ENCODE data around the gene NEIL3. TPM values are rescaled to one million over a fixed set of nuclear protein-coding genes. Genes with fewer than 3 reads are reported as not detected.

Gene NEIL3
- total and polyA plus RNA-seq, 11 donors: 0.04 to 1.7 (median 0.19) TPM; not detected in 6

GRCh38 chr4:177404342-177404741, 94.7 kb downstream of the NEIL3 start:
- H3K36me3 ChIP-seq: no peaks in the 10 kb centered on the region
- no peaks in the 10 kb centered on the region for H3K27me3 ChIP-seq
- no peaks in the 10 kb centered on the region for H3K4me1 ChIP-seq
- 68 to 81% (median 77%) methylated on average over 3 of the region's 3 CpGs for WGBS, 4 donors
- DNase-seq: no peak
- H3K27ac ChIP-seq: no peak overlapping the region
- intact Hi-C loops (cut with DNase I): no loop called here
- H3K4me3 ChIP-seq: no peak overlapping the region
- ATAC-seq: no peak
- H3K9me3 ChIP-seq: peaks cover 0 to 3% (median 0%) of the 10 kb centered on the region in 12 donors
- no peak for TF ChIP-seq CTCF (IDR thresholded peaks at IDR 0.05)
- TF ChIP-seq POLR2A (IDR thresholded peaks at IDR 0.05): no peak

- intact Hi-C loops (cut with DNase I): no loop called here
- no peak for TF ChIP-seq POLR2A (IDR thresholded peaks at IDR 0.05)
- no peak for TF ChIP-seq CTCF (IDR thresholded peaks at IDR 0.05)
- Histone ChIP-seq H3K27me3 (no peaks in the 10 kb centered on the region), H3K27ac (no peak overlapping the region), H3K4me3 (no peak overlapping the region), H3K9me3 (peaks cover 0 to 1% (median 0%) of the 10 kb centered on the region in 12 donors), H3K4me1 (no peaks in the 10 kb centered on the region), H3K36me3 (no peaks in the 10 kb centered on the region)
- no peak for ATAC-seq
- WGBS, 4 donors: 79 to 87% (median 82%) methylated on average over 4 of the region's 4 CpGs
- DNase-seq: no peak
These were observed 95.3 kb downstream of the NEIL3 start for GRCh38 chr4:177404986-177405385.

- TF ChIP-seq POLR2A (IDR thresholded peaks at IDR 0.05) (no peak), CTCF (IDR thresholded peaks at IDR 0.05) (no peak)
- H3K36me3 ChIP-seq: no peaks in the 10 kb centered on the region
- DNase-seq: no peak
- ATAC-seq: no peak
- whole genome bisulfite sequencing, 4 donors: 70 to 82% (median 75%) methylated on average over 2 of the region's 2 CpGs
- no peaks in the 10 kb centered on the region for H3K27me3 ChIP-seq
- H3K4me3 ChIP-seq: no peak overlapping the region
- no peak overlapping the region for H3K27ac ChIP-seq
- H3K4me1 ChIP-seq: no peaks in the 10 kb centered on the region
- H3K9me3 ChIP-seq: no peaks in the 10 kb centered on the region
- intact Hi-C loops (cut with DNase I): no loop called here
These were observed 95.8 kb downstream of the NEIL3 start for GRCh38 chr4:177405508-177405907.

GRCh38 chr4:177408023-177408422, 98.3 kb downstream of the NEIL3 start:
- Histone ChIP-seq H3K9me3 (no peaks in the 10 kb centered on the region), H3K36me3 (no peaks in the 10 kb centered on the region), H3K27ac (no peak overlapping the region), H3K27me3 (no peaks in the 10 kb centered on the region), H3K4me3 (no peak overlapping the region), H3K4me1 (no peaks in the 10 kb centered on the region)
- TF ChIP-seq POLR2A (IDR thresholded peaks at IDR 0.05): no peak
- no peak for TF ChIP-seq CTCF (IDR thresholded peaks at IDR 0.05)
- intact Hi-C loops (cut with DNase I): no loop called here
- no peak for ATAC-seq
- no peak for DNase-seq
- WGBS, 4 donors: 93 to 96% (median 94%) methylated on average over 24 to 25 of the region's 25 CpGs
